ENCODE results near the gene CBX8.

DNA sequence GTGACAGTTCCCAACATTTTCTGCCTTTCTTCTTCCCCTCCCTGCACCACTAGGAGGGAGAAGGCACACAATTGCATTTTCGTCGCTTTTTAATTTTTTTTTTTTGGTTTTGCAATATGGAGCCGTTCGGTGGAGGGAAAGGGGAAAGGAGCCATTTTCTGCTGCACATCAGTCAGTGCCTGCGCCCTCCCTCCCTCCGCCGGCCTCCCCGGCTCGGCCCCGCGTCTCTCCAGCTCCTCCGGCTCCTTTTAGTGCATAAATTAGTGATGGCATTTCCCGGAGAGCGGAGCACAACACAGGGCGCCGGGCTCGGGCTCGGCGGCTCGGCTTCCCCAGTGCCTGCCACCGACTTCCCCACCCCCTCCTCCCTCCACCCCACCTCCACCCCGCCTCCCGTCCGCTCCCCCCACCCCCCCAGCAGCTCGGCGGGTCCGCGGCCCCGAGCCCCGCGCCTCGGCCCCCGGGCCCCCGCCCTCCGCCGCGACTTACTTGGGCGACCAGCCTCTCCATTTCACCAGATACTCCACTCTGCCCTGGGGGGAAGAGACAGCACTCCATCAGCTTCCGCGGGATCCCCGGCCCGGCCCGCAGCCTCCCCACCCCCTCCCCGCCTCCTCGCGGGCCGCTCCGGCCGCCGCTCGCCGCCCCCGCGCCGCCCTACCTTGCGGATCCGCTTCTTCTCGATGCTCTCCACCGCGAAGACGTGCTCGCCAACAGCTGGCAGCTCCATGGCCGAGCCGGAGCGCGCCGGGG, 41.8 kb upstream of the CBX8 start:
- TF ChIP-seq, protein P1, sequence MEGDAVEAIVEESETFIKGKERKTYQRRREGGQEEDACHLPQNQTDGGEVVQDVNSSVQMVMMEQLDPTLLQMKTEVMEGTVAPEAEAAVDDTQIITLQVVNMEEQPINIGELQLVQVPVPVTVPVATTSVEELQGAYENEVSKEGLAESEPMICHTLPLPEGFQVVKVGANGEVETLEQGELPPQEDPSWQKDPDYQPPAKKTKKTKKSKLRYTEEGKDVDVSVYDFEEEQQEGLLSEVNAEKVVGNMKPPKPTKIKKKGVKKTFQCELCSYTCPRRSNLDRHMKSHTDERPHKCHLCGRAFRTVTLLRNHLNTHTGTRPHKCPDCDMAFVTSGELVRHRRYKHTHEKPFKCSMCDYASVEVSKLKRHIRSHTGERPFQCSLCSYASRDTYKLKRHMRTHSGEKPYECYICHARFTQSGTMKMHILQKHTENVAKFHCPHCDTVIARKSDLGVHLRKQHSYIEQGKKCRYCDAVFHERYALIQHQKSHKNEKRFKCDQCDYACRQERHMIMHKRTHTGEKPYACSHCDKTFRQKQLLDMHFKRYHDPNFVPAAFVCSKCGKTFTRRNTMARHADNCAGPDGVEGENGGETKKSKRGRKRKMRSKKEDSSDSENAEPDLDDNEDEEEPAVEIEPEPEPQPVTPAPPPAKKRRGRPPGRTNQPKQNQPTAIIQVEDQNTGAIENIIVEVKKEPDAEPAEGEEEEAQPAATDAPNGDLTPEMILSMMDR (IDR thresholded peaks at IDR 0.05), result no peak
- TF ChIP-seq POLR2A (IDR thresholded peaks at IDR 0.05; ENCODE audit: low read length) (no peak), ZFP36 (IDR thresholded peaks at IDR 0.05; ENCODE audit: borderline replicate concordance, partially characterized antibody) (no peak)
- TF ChIP-seq, protein P2, sequence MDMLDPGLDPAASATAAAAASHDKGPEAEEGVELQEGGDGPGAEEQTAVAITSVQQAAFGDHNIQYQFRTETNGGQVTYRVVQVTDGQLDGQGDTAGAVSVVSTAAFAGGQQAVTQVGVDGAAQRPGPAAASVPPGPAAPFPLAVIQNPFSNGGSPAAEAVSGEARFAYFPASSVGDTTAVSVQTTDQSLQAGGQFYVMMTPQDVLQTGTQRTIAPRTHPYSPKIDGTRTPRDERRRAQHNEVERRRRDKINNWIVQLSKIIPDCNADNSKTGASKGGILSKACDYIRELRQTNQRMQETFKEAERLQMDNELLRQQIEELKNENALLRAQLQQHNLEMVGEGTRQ (IDR thresholded peaks at IDR 0.05), result no peak
